Measurements from ENCODE around the gene DPEP1.

DPEP1 gene

DNA sequence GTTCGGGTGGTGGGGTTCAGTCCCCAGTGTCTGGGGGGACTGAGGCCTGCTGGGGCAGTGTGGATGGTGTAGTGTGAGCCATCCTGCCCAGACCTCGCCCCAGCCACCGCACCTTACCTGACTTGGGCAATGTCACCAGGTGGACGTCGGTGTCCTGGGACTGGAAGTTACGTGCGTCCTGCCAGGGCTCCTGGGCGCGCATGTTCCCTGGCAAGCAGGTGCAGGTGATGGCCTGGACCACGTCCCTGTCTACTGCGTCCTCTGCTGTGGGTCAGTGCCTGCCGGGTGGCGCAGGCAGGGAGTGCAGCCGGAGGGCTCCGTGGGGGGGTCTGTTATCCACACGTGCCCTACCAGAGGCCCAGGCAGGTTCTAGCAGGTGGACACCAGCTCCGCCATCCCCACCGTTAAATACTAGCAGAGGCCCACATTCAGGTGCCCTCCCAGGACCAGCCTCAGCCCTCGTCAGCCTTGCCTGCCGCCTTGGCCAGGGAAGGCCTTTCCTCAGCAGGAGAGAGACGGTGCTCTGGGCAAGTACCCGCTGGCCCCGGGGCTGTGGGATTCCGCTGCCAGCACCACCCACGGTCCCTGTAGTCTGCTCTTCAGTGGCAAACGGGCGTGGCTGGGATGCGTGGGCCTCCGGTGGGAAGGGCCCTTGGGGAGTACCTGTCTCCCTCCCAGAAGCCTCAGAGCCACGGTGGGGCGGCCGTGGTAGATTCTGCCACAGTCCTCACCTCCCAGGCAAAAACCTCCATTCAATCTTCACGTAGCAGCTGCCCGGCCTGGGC lies 8.1 kb upstream of the DPEP1 start:
- no peak overlapping the region for H3K4me3 ChIP-seq (ENCODE audit: control insufficient read depth, low read depth, low read length)
- TF ChIP-seq, protein P1, sequence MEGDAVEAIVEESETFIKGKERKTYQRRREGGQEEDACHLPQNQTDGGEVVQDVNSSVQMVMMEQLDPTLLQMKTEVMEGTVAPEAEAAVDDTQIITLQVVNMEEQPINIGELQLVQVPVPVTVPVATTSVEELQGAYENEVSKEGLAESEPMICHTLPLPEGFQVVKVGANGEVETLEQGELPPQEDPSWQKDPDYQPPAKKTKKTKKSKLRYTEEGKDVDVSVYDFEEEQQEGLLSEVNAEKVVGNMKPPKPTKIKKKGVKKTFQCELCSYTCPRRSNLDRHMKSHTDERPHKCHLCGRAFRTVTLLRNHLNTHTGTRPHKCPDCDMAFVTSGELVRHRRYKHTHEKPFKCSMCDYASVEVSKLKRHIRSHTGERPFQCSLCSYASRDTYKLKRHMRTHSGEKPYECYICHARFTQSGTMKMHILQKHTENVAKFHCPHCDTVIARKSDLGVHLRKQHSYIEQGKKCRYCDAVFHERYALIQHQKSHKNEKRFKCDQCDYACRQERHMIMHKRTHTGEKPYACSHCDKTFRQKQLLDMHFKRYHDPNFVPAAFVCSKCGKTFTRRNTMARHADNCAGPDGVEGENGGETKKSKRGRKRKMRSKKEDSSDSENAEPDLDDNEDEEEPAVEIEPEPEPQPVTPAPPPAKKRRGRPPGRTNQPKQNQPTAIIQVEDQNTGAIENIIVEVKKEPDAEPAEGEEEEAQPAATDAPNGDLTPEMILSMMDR (IDR thresholded peaks at IDR 0.05; ENCODE audit: control insufficient read depth, insufficient read depth, low read depth, low read length, missing control alignments): no peak
- no peak for DNase-seq (ENCODE audit: low read depth)

DNA sequence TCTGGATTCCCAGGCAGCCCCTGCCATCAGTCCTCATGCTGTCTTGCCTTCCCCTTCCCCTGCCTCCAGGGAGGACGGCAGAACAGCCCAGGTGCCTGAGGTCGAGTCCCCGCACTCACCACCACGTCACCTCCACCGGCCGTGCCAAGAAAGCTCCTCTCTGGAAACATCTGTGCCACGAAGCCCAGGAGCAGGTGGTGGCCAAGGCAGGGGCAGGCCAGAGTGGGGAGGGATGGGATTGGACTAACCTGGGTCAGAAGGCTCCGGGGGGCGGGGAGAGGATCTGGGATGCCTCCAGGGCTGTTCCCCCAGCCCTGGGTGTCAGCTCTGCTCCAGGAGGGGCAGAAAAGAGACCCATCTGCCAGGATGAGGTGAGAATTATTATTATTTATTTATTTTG lies 7.4 kb upstream of the DPEP1 start:
- TF ChIP-seq, protein P1 (IDR thresholded peaks at IDR 0.05; ENCODE audit: control insufficient read depth, insufficient read depth, low read depth, low read length, missing control alignments): no peak
- no peak for DNase-seq (ENCODE audit: low read depth)
- no peak overlapping the region for H3K4me3 ChIP-seq (ENCODE audit: control insufficient read depth, low read depth, low read length)

DNA sequence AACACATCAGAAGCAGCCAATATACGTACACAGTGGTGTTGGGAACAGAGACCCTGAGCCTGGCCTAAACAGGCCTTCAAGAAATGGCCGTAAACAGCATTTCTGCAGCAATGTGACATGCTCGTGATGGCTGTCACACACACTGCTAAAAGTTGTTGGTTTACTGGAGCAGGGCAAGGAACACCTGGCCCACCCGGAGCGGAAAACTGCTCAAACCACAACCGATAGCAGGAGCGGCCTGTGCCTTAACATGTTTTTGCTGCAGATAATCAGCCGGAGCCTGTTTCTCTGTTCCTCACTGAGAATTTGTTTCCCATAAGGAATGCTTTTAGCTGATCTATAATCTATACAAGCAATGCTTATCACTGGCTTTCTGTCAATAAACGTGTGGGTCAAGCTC lies 6.0 kb upstream of the DPEP1 start:
- H3K4me3 ChIP-seq (ENCODE audit: control insufficient read depth, low read depth, low read length): no peak overlapping the region
- TF ChIP-seq, protein P1 (IDR thresholded peaks at IDR 0.05; ENCODE audit: control insufficient read depth, insufficient read depth, low read depth, low read length, missing control alignments): no peak
- DNase-seq (ENCODE audit: low read depth): no peak

DNA sequence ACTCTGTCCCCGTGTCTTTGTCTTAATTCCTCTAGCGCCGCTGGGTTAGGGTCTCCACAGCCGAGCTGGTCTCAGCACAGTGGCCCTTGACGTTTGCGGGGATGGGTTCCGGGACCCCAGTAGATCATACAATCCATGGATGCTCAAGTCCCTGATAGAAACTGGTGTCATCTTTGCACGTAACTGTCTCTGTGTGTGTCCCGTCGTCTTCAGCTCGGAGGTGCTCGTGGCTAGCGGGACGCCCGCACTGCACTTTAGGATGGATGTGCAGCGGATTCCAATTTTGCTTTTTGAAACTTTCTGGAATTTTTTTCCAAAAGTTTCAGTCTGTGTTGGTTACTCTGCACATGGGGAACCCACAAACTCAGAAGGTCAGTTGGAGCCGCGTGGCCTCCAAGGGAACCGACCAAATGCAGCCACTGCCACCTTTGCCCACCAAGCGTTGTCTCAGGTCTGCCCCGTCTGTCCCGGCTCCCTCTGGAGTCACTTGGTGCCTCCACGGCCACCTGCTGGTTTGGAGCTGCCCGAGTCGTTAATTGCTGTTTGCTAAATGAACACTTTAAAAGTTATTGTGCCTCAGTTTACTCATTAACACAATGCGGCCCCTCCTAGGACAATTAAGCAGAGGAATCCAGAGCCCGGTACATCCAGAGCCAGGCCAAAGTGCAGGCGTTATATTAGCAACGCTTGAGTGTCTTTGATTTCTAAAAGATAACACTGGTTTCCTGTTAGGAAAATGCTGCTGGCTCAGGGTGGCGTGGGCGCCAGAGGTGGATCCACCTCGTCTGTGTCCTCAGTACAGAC lies 5.3 kb upstream of the DPEP1 start:
- TF ChIP-seq, protein P1 (IDR thresholded peaks at IDR 0.05; ENCODE audit: control insufficient read depth, insufficient read depth, low read depth, low read length, missing control alignments): no peak
- no peak overlapping the region for H3K4me3 ChIP-seq (ENCODE audit: control insufficient read depth, low read depth, low read length)
- no peak for DNase-seq (ENCODE audit: low read depth)

DNA sequence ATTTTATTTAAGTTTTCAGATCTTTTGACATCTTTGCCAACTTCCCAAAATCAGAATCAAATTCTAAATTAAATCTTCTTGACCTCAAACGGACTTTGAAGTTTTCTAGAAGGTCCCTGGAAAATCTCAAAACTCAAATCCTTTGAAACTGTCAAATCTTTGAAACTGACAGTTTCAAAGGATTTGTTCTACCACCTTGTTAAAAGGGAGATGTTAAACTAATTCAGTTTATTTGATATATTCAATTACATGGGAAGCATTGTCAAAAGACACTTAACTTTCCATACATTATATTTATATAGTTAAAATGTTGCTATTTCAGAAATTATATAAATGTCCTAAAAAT lies 3.4 kb upstream of the DPEP1 start:
- DNase-seq (ENCODE audit: low read depth): no peak
- TF ChIP-seq, protein P1 (IDR thresholded peaks at IDR 0.05; ENCODE audit: control insufficient read depth, insufficient read depth, low read depth, low read length, missing control alignments): no peak
- H3K4me3 ChIP-seq (ENCODE audit: control insufficient read depth, low read depth, low read length): no peak overlapping the region

DNA sequence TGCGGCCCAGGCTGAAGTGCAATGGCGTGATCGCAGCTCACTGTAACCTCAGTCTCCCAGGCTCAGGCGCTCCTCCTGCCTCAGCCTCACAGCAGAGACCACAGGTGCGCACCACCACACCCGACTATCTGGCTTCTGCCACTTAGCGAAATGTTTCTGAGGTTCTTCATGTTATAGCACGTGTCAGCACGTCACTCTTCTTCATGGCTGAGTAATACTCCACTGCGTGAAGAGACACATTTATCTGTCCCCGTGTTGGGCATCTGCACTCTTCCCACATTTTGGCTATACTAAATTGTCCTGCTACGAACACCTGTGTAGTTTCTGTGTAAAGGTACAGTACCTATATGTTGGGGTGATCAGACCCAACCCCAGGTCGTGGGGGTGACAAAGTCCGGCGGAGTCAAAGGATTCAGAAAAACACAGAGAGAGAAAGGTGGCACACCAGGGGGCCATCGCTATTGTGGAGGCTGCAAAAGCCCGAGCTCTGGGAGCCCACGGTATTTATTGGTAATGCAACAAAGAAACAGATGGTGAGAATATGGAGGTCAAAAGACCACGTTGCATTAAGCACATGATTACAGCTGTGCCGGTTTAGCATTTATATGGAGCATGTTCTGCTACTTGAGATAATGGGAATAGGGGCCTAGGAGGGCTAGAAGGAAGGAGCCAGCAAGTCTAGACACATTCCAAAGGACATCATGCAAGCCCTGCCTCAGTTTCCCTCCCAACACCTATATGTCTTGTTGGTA lies 851 bp upstream of the DPEP1 start:
- no peak for DNase-seq (ENCODE audit: low read depth)

More for the DNA sequence above, 851 bp upstream of the DPEP1 start:
- no peak overlapping the region for H3K4me3 ChIP-seq (ENCODE audit: control insufficient read depth, low read depth, low read length)
- TF ChIP-seq, protein P1 (IDR thresholded peaks at IDR 0.05; ENCODE audit: control insufficient read depth, insufficient read depth, low read depth, low read length, missing control alignments): no peak

Data from AG09309 (cell line).